ENCODE measurements around the gene CD300C. TPM values are rescaled to one million over a fixed set of nuclear protein-coding genes. Genes with fewer than 3 reads are reported as not detected.
A peak's percentile ranks its signal among the peaks of the same experiment; 100 is the strongest.

Gene CD300C
- total and polyA plus RNA-seq, 2 donors from 2014 or later: 0.34 to 4.2 TPM

DNA sequence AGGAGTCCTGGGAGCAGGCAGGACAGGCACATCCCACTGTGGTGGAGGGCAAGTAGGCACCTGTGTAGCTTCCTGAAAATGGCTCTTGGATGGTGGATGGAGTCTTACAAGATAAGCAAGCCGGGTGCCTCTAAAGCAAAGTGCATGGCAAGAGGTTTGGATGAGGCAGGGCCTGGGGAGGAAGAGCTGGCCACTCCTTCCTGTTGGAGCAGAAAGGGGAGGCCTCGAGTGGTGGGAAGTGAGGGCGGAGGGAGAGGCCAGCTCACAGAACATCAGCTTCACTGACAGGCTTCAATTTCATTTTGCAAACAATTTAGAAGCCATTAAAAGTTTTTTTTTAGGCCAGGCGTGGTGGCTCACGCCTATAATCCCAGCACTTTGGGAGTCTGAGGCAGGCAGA lies 48.4 kb downstream of the CD300C start:
- DNase-seq (no peak), FAIRE-seq (no peak)
- Histone ChIP-seq H3K36me3 (ENCODE audit: control insufficient read depth in 2 of 3, insufficient read depth in 3 of 3, low read length in 3 of 3) (no peaks in the 10 kb centered on the region), H3K27me3 (ENCODE audit: control insufficient read depth, insufficient read depth, low read length) (no peaks in the 10 kb centered on the region), H3K9me3 (ENCODE audit: control insufficient read depth in 2 of 3, insufficient read depth in 1 of 3, low read length in 3 of 3) (no peaks in the 10 kb centered on the region), H3K9ac (ENCODE audit: low read length in 3 of 3) (no peak overlapping the region), H3K27ac (ENCODE audit: low read depth in 2 of 2, low read length in 2 of 2) (no peak overlapping the region), H3K4me1 (ENCODE audit: control insufficient read depth in 2 of 3, insufficient read depth in 2 of 3, low read depth in 1 of 3, low read length in 3 of 3) (no peaks in the 10 kb centered on the region), H3K4me3 (ENCODE audit: low read length in 3 of 3) (no peak overlapping the region)
- intact Hi-C loops (cut with DNase I): no loop called here
- TF ChIP-seq, protein P1, sequence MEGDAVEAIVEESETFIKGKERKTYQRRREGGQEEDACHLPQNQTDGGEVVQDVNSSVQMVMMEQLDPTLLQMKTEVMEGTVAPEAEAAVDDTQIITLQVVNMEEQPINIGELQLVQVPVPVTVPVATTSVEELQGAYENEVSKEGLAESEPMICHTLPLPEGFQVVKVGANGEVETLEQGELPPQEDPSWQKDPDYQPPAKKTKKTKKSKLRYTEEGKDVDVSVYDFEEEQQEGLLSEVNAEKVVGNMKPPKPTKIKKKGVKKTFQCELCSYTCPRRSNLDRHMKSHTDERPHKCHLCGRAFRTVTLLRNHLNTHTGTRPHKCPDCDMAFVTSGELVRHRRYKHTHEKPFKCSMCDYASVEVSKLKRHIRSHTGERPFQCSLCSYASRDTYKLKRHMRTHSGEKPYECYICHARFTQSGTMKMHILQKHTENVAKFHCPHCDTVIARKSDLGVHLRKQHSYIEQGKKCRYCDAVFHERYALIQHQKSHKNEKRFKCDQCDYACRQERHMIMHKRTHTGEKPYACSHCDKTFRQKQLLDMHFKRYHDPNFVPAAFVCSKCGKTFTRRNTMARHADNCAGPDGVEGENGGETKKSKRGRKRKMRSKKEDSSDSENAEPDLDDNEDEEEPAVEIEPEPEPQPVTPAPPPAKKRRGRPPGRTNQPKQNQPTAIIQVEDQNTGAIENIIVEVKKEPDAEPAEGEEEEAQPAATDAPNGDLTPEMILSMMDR (IDR thresholded peaks at IDR 0.05; ENCODE audit: borderline replicate concordance, extremely low read depth, insufficient read depth): no peak

GRCh38 chr17:74493331-74493833 lies 52.5 kb downstream of the CD300C start:
- H3K4me3 ChIP-seq (ENCODE audit: low read length in 3 of 3): no peak overlapping the region
- H3K27me3 ChIP-seq (ENCODE audit: control insufficient read depth, insufficient read depth, low read length): no peaks in the 10 kb centered on the region
- no peaks in the 10 kb centered on the region for H3K4me1 ChIP-seq (ENCODE audit: control insufficient read depth in 2 of 3, insufficient read depth in 2 of 3, low read depth in 1 of 3, low read length in 3 of 3)
- H3K9me3 ChIP-seq (ENCODE audit: control insufficient read depth in 2 of 3, insufficient read depth in 1 of 3, low read length in 3 of 3): no peaks in the 10 kb centered on the region
- TF ChIP-seq, protein P1 (IDR thresholded peaks at IDR 0.05; ENCODE audit: borderline replicate concordance, extremely low read depth, insufficient read depth): peak; percentile 90
- no peaks in the 10 kb centered on the region for H3K36me3 ChIP-seq (ENCODE audit: control insufficient read depth in 2 of 3, insufficient read depth in 3 of 3, low read length in 3 of 3)
- H3K9ac ChIP-seq (ENCODE audit: low read length in 3 of 3): no peak overlapping the region
- no peak overlapping the region for H3K27ac ChIP-seq (ENCODE audit: low read depth in 2 of 2, low read length in 2 of 2)
- peak; percentile 39 for FAIRE-seq
- intact Hi-C loops (cut with DNase I): no loop called here
- peak in 4 of 5 donors; percentile 79 to 91 (median 88) for DNase-seq

- DNase-seq (peak in 1 of 5 donors; percentile 27), FAIRE-seq (no peak)
- TF ChIP-seq, protein P1 (IDR thresholded peaks at IDR 0.05; ENCODE audit: borderline replicate concordance, extremely low read depth, insufficient read depth): no peak
- Histone ChIP-seq H3K4me3 (ENCODE audit: low read length in 3 of 3) (no peak overlapping the region), H3K9ac (ENCODE audit: low read length in 3 of 3) (no peak overlapping the region), H3K27me3 (ENCODE audit: control insufficient read depth, insufficient read depth, low read length) (no peaks in the 10 kb centered on the region), H3K36me3 (ENCODE audit: control insufficient read depth in 2 of 3, insufficient read depth in 3 of 3, low read length in 3 of 3) (no peaks in the 10 kb centered on the region), H3K9me3 (ENCODE audit: control insufficient read depth in 2 of 3, insufficient read depth in 1 of 3, low read length in 3 of 3) (no peaks in the 10 kb centered on the region), H3K27ac (ENCODE audit: low read depth in 2 of 2, low read length in 2 of 2) (no peak overlapping the region), H3K4me1 (ENCODE audit: control insufficient read depth in 2 of 3, insufficient read depth in 2 of 3, low read depth in 1 of 3, low read length in 3 of 3) (no peaks in the 10 kb centered on the region)
- intact Hi-C loops (cut with DNase I): no loop called here
Measured at GRCh38 chr17:74491626-74492025, 54.3 kb downstream of the CD300C start.

Other genes with a start within 250 kb of the CD300C start
- gene KIF19, start 219.9 kb downstream of the CD300C start, total RNA-seq: 0.85 TPM
- not detected for gene KIF19, start 219.9 kb downstream of the CD300C start, polyA plus RNA-seq (ENCODE audit: insufficient read depth, low read depth, low replicate concordance)
- gene BTBD17, start 184.2 kb downstream of the CD300C start, total RNA-seq: not detected
- not detected for gene BTBD17, start 184.2 kb downstream of the CD300C start, polyA plus RNA-seq (ENCODE audit: insufficient read depth, low read depth, low replicate concordance)
- not detected for gene GPR142, start 178.6 kb downstream of the CD300C start, total RNA-seq
- not detected for gene GPR142, start 178.6 kb downstream of the CD300C start, polyA plus RNA-seq (ENCODE audit: insufficient read depth, low read depth, low replicate concordance)
- 358 TPM for gene GPRC5C, start 114.0 kb downstream of the CD300C start, total RNA-seq
- 242 TPM for gene GPRC5C, start 114.0 kb downstream of the CD300C start, polyA plus RNA-seq (ENCODE audit: insufficient read depth, low read depth, low replicate concordance)
- gene CD300A, start 79.5 kb downstream of the CD300C start, total RNA-seq: 8.2 TPM
- 3.1 TPM for gene CD300A, start 79.5 kb downstream of the CD300C start, polyA plus RNA-seq (ENCODE audit: insufficient read depth, low read depth, low replicate concordance)
- 0.91 TPM for gene CD300LB, start 14.6 kb downstream of the CD300C start, total RNA-seq
- not detected for gene CD300LB, start 14.6 kb downstream of the CD300C start, polyA plus RNA-seq (ENCODE audit: insufficient read depth, low read depth, low replicate concordance)
- gene CD300H, start 21.4 kb upstream of the CD300C start, total RNA-seq: 2.0 TPM
- not detected for gene CD300H, start 21.4 kb upstream of the CD300C start, polyA plus RNA-seq (ENCODE audit: insufficient read depth, low read depth, low replicate concordance)
- gene CD300LD, start 46.2 kb upstream of the CD300C start, total RNA-seq: not detected
- not detected for gene CD300LD, start 46.2 kb upstream of the CD300C start, polyA plus RNA-seq (ENCODE audit: insufficient read depth, low read depth, low replicate concordance)
- 2.5 TPM for gene CD300E, start 77.6 kb upstream of the CD300C start, total RNA-seq
- 0.39 TPM for gene CD300E, start 77.6 kb upstream of the CD300C start, polyA plus RNA-seq (ENCODE audit: insufficient read depth, low read depth, low replicate concordance)
- 3.1 TPM for gene CD300LF, start 166.8 kb upstream of the CD300C start, total RNA-seq
- gene CD300LF, start 166.8 kb upstream of the CD300C start, polyA plus RNA-seq (ENCODE audit: insufficient read depth, low read depth, low replicate concordance): 0.49 TPM
- gene RAB37, start 191.1 kb upstream of the CD300C start, total RNA-seq: 5.6 TPM
- 1.7 TPM for gene RAB37, start 191.1 kb upstream of the CD300C start, polyA plus RNA-seq (ENCODE audit: insufficient read depth, low read depth, low replicate concordance)
- 71.3 TPM for gene NHERF1, start 202.5 kb upstream of the CD300C start, total RNA-seq
- gene NHERF1, start 202.5 kb upstream of the CD300C start, polyA plus RNA-seq (ENCODE audit: insufficient read depth, low read depth, low replicate concordance): 448 TPM
- 41.5 TPM for gene NAT9, start 230.2 kb upstream of the CD300C start, total RNA-seq
- 33.5 TPM for gene NAT9, start 230.2 kb upstream of the CD300C start, polyA plus RNA-seq (ENCODE audit: insufficient read depth, low read depth, low replicate concordance)